Prostate gland (tissue), 2 donors: Measurements from ENCODE around the gene NR5A1.

Experiments used
- CTCF ChIP-seq, 4 experiments: fragments of 200-600 bp in 2 of 4; fragments of 450-650 bp in 2 of 4; sonication (generic) in 2 of 4; IDR thresholded peaks; 1 replicate in 3 of 4; 2 replicates in 1 of 4; pipeline ENCODE4 v1.5.1; 2016 to 2019; ENCODE audit warnings: antibody characterized with exemption in 4 of 4, mild to moderate bottlenecking in 2 of 4, moderate library complexity in 2 of 4
- POLR2A ChIP-seq: fragments of 450-650 bp; IDR thresholded peaks from one replicate; pipeline ENCODE4 v1.6.1; 2016; ENCODE audit warnings: antibody characterized with exemption, mild to moderate bottlenecking
- POLR2AphosphoS5 ChIP-seq: sonication (generic); formaldehyde crosslinking; IDR thresholded peaks from one replicate; pipeline ENCODE4 v1.6.1; 2017; ENCODE audit warnings: antibody characterized with exemption

GRCh38 chr9:124485201-124485600, 22.0 kb downstream of the NR5A1 start:
- TF ChIP-seq CTCF (IDR thresholded peaks at IDR 0.05) (no peak), POLR2AphosphoS5 (no peak), POLR2A (no peak)
